Loucy (cell line): Measurements from ENCODE around the gene YIPF5.

Source experiments
- H2AFZ ChIP-seq: fragments of 200-600 bp; sonication (generic); 2 replicates; pipeline ENCODE4 v1.6.0; 2016; ENCODE audit warnings: antibody characterized with exemption, mild to moderate bottlenecking, low read length, moderate library complexity
- H3F3A ChIP-seq: fragments of 200-600 bp; 2 replicates; pipeline ENCODE4 v1.6.0; 2016; ENCODE audit warnings: antibody characterized with exemption, low read depth, mild to moderate bottlenecking
- H3K27me3 ChIP-seq: fragments of 200-600 bp; sonication (generic); 2 replicates; pipeline ENCODE4 v1.6.1; 2014; ENCODE audit warnings: low read length, mild to moderate bottlenecking; ENCODE audit not compliant: insufficient read depth, poor library complexity, severe bottlenecking
- H3K36me3 ChIP-seq: fragments of 200-600 bp; sonication (generic); 2 replicates; pipeline ENCODE4 v1.6.1; 2016; ENCODE audit warnings: low read length; ENCODE audit not compliant: insufficient read depth
- H3K4me1 ChIP-seq: fragments of 200-600 bp; sonication (generic); 2 replicates; pipeline ENCODE4 v1.5.1; 2014; ENCODE audit warnings: low read length, mild to moderate bottlenecking; ENCODE audit not compliant: insufficient read depth, poor library complexity, severe bottlenecking
- H3K4me2 ChIP-seq: fragments of 200-600 bp; sonication (generic); 2 replicates; pipeline ENCODE4 v1.6.0; 2014; ENCODE audit warnings: antibody characterized with exemption, low read length, low read depth, mild to moderate bottlenecking; ENCODE audit not compliant: poor library complexity, severe bottlenecking
- H3K4me3 ChIP-seq: fragments of 200-600 bp; sonication (generic); 2 replicates; pipeline ENCODE4 v1.5.1; 2014; ENCODE audit warnings: low read length, mild to moderate bottlenecking, mixed read lengths; ENCODE audit not compliant: poor library complexity, severe bottlenecking
- H3K79me2 ChIP-seq: fragments of 200-600 bp; sonication (generic); 2 replicates; pipeline ENCODE4 v1.6.1; 2014; ENCODE audit warnings: low read length; ENCODE audit not compliant: insufficient read depth
- H3K9ac ChIP-seq: fragments of 200-600 bp; sonication (generic); 2 replicates; pipeline ENCODE4 v1.6.0; 2014; ENCODE audit warnings: mild to moderate bottlenecking, low read depth, low read length, moderate library complexity; ENCODE audit not compliant: poor library complexity, severe bottlenecking
- H3K9me2 ChIP-seq: fragments of 200-600 bp; sonication (generic); replicated peaks from 2 replicates; pipeline ENCODE4 v1.6.1; 2016; ENCODE audit warnings: low read depth, low read length, mixed read lengths
- H3K9me3 ChIP-seq: fragments of 200-600 bp; sonication (generic); 2 replicates; pipeline ENCODE4 v1.6.1; 2014; ENCODE audit warnings: mild to moderate bottlenecking, antibody characterized with exemption, low read length, low read depth; ENCODE audit not compliant: insufficient read depth
- H4K20me1 ChIP-seq: fragments of 200-600 bp; sonication (generic); 2 replicates; pipeline ENCODE4 v1.6.0; 2014; ENCODE audit warnings: antibody characterized with exemption, low read length, mild to moderate bottlenecking; ENCODE audit not compliant: insufficient read depth, poor library complexity, severe bottlenecking
- CTCF ChIP-seq: fragments of 200-600 bp; sonication (generic); conservative IDR thresholded peaks from 2 replicates; pipeline ENCODE4 v1.5.1; 2014; ENCODE audit warnings: mild to moderate bottlenecking, antibody characterized with exemption, low read length
- EZH2phosphoT487 ChIP-seq: fragments of 200-600 bp; IDR thresholded peaks from 2 replicates; pipeline ENCODE4 v1.6.1; 2018; ENCODE audit warnings: antibody characterized with exemption, mild to moderate bottlenecking, moderate library complexity, borderline replicate concordance

The YIPF5 gene

GRCh38 chr5:144142139-144142823 lies 28.2 kb downstream of the YIPF5 start:
- Histone ChIP-seq H3K27me3 (no peaks in the 10 kb centered on the region), H3K4me2 (peak overlapping the region; percentile 48), H4K20me1 (no peaks in the 10 kb centered on the region), H3K9me2 (no peaks in the 10 kb centered on the region), H3K4me3 (peak overlapping the region; percentile 20), H2AFZ (peak overlapping the region; percentile 81), H3K9ac (peak overlapping the region; percentile 30), H3K79me2 (no peaks in the 10 kb centered on the region), H3F3A (no peaks in the 10 kb centered on the region), H3K4me1 (no peaks in the 10 kb centered on the region), H3K36me3 (no peaks in the 10 kb centered on the region), H3K9me3 (no peaks in the 10 kb centered on the region)
- TF ChIP-seq EZH2phosphoT487 = no peak
- TF ChIP-seq CTCF = peak; percentile 82

DNA sequence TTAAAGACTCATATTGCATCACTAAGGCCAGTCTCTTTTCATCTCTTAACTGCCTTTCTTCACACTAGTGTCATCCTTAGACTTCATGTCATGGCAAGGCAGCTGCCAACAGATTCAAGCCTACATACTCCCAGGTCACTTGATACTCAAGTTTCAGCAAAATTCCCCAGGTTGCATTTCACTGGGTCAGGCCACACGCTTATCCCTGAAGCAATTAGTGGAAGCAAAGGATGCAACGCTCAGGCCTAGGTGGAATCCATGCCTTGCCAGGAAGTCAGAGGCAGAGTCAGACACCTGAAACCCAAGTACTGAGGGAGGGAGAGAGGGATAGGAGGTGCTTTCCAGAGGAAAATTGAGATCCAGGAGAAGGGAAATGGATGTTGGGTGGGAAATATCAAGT lies 28.9 kb downstream of the YIPF5 start:
- H3K9me3 ChIP-seq = no peaks in the 10 kb centered on the region
- H3K36me3 ChIP-seq = no peaks in the 10 kb centered on the region
- H3K4me1 ChIP-seq = no peaks in the 10 kb centered on the region
- H3K9me2 ChIP-seq = no peaks in the 10 kb centered on the region
- no peak overlapping the region for H3K4me3 ChIP-seq
- no peak overlapping the region for H3K9ac ChIP-seq
- H3F3A ChIP-seq = no peaks in the 10 kb centered on the region
- peak overlapping the region; percentile 81 for H2AFZ ChIP-seq
- TF ChIP-seq CTCF (no peak), EZH2phosphoT487 (no peak)
- H3K27me3 ChIP-seq = no peaks in the 10 kb centered on the region
- H3K79me2 ChIP-seq = no peaks in the 10 kb centered on the region
- no peaks in the 10 kb centered on the region for H4K20me1 ChIP-seq
- H3K4me2 ChIP-seq = no peak overlapping the region

DNA sequence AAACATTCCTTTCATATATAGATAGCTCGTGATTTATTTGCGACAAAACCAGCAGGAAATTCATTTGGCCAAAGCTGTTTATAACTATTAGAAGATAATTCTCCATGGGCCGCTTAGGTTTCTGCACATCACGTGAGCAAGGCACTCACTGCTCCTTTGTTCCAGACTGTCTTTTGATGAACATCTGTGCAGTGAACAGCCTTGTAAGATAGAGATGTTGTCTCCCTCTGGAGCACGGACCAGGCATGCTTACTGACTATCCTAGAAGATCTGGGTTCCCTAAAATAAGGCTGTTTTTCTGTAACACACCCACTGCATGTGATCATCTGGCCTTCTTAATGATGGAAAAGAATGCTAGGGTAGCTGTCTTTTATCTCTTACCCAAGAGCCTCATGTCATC lies 30.9 kb downstream of the YIPF5 start:
- H3K4me1 ChIP-seq = no peaks in the 10 kb centered on the region
- no peak for TF ChIP-seq CTCF
- TF ChIP-seq EZH2phosphoT487 = no peak
- no peak overlapping the region for H2AFZ ChIP-seq
- no peaks in the 10 kb centered on the region for H3K79me2 ChIP-seq
- no peaks in the 10 kb centered on the region for H3K36me3 ChIP-seq
- H3K9ac ChIP-seq = no peak overlapping the region
- H3K4me3 ChIP-seq = no peak overlapping the region
- no peaks in the 10 kb centered on the region for H3F3A ChIP-seq
- no peaks in the 10 kb centered on the region for H3K27me3 ChIP-seq
- H4K20me1 ChIP-seq = no peaks in the 10 kb centered on the region
- no peak overlapping the region for H3K4me2 ChIP-seq
- H3K9me2 ChIP-seq = no peaks in the 10 kb centered on the region
- no peaks in the 10 kb centered on the region for H3K9me3 ChIP-seq
